HuH-7 (cell line): Measurements from ENCODE around the gene TEAD1.
"Not testable (repeated sequence)": the region's sequence is repeated elsewhere in the genome, so short reads cannot be mapped to it uniquely, and the experiment has no call there.

ENCODE experiments used
- DNase-seq: peaks from one replicate; pipeline ENCODE4 v3.0.0; 2011; ENCODE audit warnings: low spot score

Gene TEAD1

GRCh38 chr11:12864316-12865156 lies 190.3 kb downstream of the TEAD1 start:
- DNase-seq, result no peak

- no peak for DNase-seq
Measured at GRCh38 chr11:12865863-12866595, 191.8 kb downstream of the TEAD1 start.

GRCh38 chr11:12867531-12867930 lies 193.3 kb downstream of the TEAD1 start:
- no peak for DNase-seq

- DNase-seq, result no peak
Measured at GRCh38 chr11:12868315-12869073, 194.3 kb downstream of the TEAD1 start.

- no peak for DNase-seq
Measured at GRCh38 chr11:12871241-12871640, 197.0 kb downstream of the TEAD1 start.

GRCh38 chr11:12871788-12872321 lies 197.6 kb downstream of the TEAD1 start:
- no peak for DNase-seq

- DNase-seq, result no peak
Measured at GRCh38 chr11:12876340-12876739, 202.1 kb downstream of the TEAD1 start.

GRCh38 chr11:12876988-12877387 lies 202.8 kb downstream of the TEAD1 start:
- no peak for DNase-seq

GRCh38 chr11:12877508-12877907 lies 203.3 kb downstream of the TEAD1 start:
- not testable (repeated sequence) for DNase-seq

- no peak for DNase-seq
Measured at GRCh38 chr11:12880327-12880726, 206.1 kb downstream of the TEAD1 start.

- DNase-seq, result no peak
Measured at GRCh38 chr11:12882670-12883069, 208.4 kb downstream of the TEAD1 start.

GRCh38 chr11:12884751-12885318 lies 210.6 kb downstream of the TEAD1 start:
- no peak for DNase-seq

- DNase-seq, result no peak
Measured at GRCh38 chr11:12885717-12886239, 211.6 kb downstream of the TEAD1 start.

GRCh38 chr11:12886508-12886907 lies 212.3 kb downstream of the TEAD1 start:
- DNase-seq, result no peak

- DNase-seq, result peak; percentile 80
Measured at GRCh38 chr11:12888525-12889158, 214.4 kb downstream of the TEAD1 start.

GRCh38 chr11:12889243-12889642 lies 215.0 kb downstream of the TEAD1 start:
- no peak for DNase-seq

GRCh38 chr11:12890476-12890875 lies 216.3 kb downstream of the TEAD1 start:
- no peak for DNase-seq

- peak; percentile 35 for DNase-seq
Measured at GRCh38 chr11:12893787-12894672, 219.8 kb downstream of the TEAD1 start.

GRCh38 chr11:12897390-12897789 lies 223.2 kb downstream of the TEAD1 start:
- DNase-seq, result no peak

GRCh38 chr11:12897867-12898266 lies 223.6 kb downstream of the TEAD1 start:
- DNase-seq, result no peak
